Upper lobe of left lung (tissue), 4 donors: Measurements from ENCODE around the gene MT1E.

Source experiments
- CTCF ChIP-seq, 6 experiments: fragments of 450-650 bp in 4 of 6; fragments of 200-600 bp in 2 of 6; sonication (generic) in 2 of 6; IDR thresholded peaks; one replicate each; pipeline ENCODE4 v1.5.1; 2016 to 2019; ENCODE audit warnings: antibody characterized with exemption in 6 of 6
- EP300 ChIP-seq, 4 donors: sonication (generic); formaldehyde crosslinking; IDR thresholded peaks; one replicate each; pipeline ENCODE4 v1.5.1; 2017; ENCODE audit warnings: antibody characterized with exemption in 4 of 4, control low read depth in 2 of 4
- POLR2A ChIP-seq, 4 donors: fragments of 450-650 bp; IDR thresholded peaks; one replicate each; pipeline ENCODE4 v1.5.1; 2016 to 2017; ENCODE audit warnings: antibody characterized with exemption in 4 of 4, mild to moderate bottlenecking in 2 of 4

- TF ChIP-seq POLR2A (IDR thresholded peaks at IDR 0.05) = no peak
- peak; percentile 35 to 64 (median 46) for TF ChIP-seq CTCF (IDR thresholded peaks at IDR 0.05)
- TF ChIP-seq EP300 (IDR thresholded peaks at IDR 0.05) = no peak
These were observed 22.0 kb upstream of the MT1E start for GRCh38 chr16:56603589-56603988.
